HG03442 (cell line): Measurements from ENCODE around the gene BRD2.
"Not testable (repeated sequence)": the region's sequence is repeated elsewhere in the genome, so short reads cannot be mapped to it uniquely, and the experiment has no call there.

Source experiments
- ATAC-seq: cut with Tn5 transposase; IDR thresholded peaks from one replicate; pipeline ENCODE4 v1.9.1; 2021; ENCODE audit warnings: mild to moderate bottlenecking, moderate library complexity; ENCODE audit not compliant: unreplicated experiment

BRD2 gene

GRCh38 chr6:32968093-32968866, at the start of gene BRD2:
BRD2 (plus strand) TSS chr6:32968594; CDS start chr6:32972899, 4,305 bp downstream.
- peak; percentile 24 for ATAC-seq

- no peak for ATAC-seq
Observed at GRCh38 chr6:32920715-32921114, 47.7 kb upstream of the BRD2 start.

DNA sequence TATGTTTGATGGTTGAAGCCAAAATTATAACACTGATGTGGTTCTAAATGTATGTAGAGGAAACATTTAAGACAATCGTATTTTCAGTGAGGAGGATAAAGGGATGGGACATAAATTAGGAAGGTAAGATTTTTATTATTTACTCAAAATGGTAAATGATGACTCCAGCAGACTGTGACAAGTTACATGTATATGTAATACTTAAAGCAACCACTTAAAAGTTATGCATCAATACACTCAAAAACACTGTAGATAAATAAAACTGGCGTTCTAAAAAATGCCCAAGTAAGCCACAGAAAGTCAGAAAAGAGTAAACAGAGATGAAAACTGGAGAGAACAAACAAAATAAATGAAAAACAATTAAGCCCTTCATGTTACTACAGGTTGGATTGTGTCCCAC, 46.3 kb upstream of the BRD2 start:
- ATAC-seq = no peak

DNA sequence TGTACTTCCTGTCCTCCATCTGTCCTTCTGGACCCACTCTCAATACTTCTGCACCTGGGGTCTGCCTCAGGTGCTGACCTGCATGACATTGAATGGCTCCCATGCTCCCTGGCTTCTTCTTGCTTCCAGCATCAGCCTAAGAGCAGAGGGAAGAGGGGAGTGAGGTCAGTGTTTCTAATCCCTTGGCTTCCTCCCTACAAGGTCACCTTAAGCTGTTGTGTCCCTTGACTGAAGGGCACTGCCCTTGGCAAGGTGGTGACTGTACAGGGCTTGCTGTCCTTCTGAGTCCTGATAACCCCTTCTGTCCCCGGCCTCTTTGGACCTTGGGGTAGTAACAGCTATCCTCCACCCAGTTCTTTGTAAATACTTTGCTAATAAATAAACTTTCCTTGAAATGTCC, 37.2 kb upstream of the BRD2 start:
- no peak for ATAC-seq

DNA sequence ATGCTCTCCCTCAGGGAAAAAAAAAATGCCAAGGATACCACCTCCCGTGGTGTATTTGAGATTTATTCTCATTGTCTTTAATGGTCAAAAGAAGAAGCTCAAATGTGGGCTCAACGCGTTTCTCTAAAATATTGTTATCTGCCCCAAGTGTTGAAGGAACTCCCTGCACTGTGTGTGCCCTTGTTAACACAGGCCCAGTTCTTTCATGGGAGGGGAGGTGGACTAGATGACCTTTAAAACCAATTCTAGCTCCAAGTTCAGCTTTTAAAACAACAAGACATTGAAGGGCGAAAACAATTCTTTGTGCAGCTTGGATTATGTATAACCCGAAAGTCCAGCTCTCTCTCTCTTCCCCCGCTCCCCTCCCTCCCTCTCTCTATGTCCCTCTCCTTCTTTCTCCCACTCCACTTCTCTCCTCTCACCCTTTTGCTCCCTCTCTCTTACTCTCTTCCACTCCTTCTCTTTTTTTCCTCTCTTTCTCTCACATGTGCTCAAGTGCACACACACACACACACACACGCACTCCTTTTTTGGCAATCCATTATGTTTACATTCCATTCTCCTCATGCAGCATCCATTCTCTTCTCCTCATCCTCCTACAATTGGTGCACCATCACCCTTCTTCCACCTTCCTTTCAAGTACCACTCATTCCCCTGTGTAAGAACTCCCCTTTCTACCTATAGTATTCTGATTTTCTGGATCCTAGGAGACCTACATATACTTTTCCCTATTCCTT, 36.1 kb upstream of the BRD2 start:
- no peak for ATAC-seq

DNA sequence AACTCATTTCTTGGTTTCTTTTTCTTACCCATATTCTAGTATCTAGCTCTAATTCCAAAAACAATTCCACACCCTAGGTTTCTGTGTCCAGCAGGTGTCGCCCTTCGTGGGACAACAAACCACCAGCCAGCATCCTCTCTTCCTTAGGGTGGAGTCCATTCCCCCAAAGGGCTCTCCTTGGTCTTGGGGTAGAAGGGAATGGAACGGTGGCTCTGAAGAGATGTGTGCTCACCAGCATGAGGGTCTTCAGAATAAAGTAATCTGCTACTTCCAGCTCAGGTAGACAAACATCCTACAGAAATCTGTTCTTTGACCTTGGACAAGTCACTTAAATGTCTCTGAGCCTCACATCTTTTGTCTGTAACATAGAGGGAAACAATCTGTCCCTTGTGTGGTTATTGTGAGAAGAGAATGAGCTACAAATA, 34.7 kb upstream of the BRD2 start:
- no peak for ATAC-seq

DNA sequence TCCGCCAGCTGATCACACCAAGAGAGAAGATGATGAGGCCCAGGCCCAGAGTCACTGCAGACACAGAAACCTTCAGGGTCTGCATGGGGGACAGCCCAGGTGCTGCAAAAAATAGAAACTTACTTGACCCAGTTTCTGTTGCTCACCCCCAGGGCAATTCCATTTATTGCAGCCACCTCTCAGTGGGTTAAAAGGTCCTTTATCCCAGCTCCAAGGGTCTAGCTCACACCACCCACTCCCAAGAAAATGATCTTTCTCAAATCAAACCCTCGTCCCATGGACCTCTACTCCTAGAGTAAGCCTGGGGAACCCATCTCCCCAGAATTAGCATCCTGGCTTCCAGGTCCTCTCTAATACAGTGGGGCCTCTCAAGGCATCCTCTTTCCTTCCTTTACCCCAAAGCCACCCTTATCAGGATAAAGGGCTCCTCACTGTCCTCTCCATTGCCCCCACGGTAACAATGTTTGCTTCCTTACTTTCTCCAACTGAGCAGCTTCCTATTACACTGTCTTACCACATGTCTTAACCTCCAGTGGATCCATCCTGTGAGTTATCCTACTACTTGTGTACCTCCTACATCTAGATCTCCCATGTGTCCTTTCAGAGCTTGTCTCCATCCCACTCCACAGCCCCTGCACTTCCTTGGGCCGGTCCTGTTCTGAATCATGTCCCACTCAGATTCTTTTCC, 32.7 kb upstream of the BRD2 start:
- no peak for ATAC-seq

DNA sequence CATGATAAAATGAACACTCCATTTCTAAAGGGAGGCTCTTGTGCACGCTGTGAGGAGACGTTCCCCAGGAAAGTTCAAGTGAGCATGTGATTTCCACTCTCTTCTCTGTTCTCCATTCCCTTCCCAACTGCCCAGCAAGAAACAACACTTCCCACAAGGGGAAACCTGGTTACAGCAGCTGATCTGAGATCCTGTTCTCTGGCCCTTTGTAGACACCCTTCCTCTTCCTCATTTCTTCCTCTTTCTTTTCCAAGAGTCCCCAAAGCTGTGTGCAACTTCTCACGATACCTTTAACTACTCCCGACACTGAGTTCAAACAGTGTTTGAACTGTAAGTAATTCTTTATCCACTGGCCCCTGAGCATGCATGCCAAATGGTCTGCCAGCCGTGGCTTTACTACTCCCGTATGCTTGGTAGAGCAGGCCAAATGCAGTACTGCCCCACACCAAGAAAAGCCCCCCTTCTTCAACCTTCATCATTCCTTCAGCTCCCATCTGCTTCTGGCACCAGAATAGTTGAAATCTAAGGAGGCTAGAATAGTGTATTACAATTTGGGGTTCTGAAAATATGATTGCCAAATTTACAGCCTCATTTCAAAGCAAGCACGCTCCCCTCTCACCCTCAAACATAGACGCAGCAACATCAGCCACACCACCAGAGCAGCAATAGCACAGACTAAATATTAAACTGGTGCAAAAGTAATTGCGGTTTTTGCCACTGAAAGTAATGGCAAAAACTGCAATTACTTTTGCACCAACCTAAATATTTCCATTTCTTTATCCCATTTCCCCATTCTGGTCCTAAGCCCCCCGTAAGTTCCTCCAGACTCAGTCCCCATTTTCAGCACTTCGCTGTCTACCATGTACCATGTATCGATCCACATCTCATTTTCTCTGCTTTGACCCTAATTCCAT, 31.9 kb upstream of the BRD2 start:
- no peak for ATAC-seq

DNA sequence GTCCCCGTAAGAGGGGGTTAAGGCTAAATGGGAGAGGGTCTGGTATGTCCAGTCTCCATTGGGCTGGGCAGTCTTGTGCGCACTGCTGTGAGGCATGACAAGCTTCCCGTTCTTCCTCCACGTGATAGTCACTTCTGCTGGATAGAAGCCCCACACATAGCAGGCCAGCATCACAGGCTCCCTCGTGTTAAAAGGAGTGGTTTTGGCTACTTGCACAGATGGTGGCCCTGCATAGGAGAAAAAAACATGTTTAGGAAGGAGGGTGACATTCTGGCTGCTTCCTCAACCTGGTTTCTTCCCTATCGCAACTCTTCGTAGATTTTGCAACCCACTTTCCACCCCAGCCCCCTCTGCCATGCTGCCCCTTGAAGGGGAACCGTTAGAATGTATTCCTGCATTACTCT, 31.2 kb upstream of the BRD2 start:
- ATAC-seq = no peak

DNA sequence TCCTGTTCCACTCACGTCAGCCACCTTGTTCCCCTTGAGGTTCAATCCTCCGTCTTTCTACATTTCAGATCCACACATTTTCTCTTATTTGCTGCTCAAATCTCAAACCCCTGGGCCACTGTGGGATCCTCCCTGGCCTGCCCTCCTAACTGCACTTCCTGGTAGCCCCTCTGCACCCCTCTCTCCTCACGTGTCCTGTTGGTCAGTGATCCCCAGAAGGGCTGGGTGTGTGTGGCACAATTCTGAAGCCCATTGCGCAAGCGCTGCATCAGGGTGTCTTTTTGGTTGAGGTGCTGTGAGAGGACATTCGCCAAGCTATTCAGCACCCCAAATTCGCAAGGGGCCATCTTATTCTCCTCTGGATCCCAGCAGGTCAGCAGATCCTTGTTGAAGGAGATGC, 29.9 kb upstream of the BRD2 start:
- no peak for ATAC-seq

GRCh38 chr6:32940656-32941213, 27.7 kb upstream of the BRD2 start, which contains the start of gene HLA-DMB:
HLA-DMB (minus strand) TSS chr6:32941028; CDS start chr6:32940807, 221 bp downstream.
- ATAC-seq = peak; percentile 60

DNA sequence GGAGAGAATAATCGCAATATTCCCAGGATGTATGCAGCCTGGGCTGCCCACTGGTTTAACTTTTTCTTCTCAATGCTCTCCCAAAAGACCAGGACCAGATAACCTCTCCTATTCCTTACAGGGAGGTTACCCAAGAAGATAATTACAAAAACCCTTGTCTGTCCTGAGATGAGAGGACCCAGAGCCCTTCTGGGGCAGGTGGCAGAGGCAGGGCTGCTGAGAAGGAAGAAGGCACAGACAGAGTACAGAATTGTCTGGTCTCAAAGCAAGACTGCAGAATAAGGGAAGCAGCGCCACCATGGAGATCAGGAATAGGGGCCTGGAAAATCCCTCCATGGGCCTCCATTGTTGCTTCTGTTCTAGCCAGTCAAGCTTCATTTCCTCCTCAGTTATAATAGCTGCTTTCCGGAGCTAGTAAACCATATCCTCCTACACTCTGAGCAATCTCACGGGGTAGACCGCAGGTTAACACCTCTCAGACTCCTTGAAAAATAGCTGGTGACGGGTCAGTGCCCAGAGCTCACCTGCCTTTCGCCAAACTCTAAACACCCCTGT, 27.1 kb upstream of the BRD2 start:
- ATAC-seq = peak; percentile 45

DNA sequence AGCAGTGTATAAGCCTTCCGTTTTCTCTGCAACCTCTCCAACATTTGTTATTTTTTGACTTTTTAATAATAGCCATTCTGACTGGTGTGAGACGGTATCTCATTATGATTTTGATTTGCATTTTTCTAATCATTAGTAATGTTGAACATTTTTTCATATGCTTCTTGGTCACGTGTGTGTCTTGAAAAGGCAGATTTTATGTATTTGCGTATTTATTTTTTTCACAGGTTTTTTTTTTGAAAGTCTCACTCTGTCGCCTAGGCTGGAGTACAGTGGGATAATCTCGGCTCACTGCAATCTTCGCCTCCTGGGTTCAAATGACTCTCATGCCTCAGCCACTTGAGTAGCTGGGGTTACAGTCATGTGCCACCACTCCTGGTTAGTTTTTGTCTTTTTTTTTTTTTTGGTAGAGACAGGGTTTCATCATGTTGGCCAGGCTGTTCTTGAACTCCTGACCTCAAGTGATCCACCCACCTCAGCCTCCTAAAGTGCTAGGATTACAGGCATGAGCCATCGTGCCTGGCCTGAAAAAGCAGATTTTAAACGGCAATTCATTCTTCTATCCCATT, 25.8 kb upstream of the BRD2 start:
- not testable (repeated sequence) for ATAC-seq

DNA sequence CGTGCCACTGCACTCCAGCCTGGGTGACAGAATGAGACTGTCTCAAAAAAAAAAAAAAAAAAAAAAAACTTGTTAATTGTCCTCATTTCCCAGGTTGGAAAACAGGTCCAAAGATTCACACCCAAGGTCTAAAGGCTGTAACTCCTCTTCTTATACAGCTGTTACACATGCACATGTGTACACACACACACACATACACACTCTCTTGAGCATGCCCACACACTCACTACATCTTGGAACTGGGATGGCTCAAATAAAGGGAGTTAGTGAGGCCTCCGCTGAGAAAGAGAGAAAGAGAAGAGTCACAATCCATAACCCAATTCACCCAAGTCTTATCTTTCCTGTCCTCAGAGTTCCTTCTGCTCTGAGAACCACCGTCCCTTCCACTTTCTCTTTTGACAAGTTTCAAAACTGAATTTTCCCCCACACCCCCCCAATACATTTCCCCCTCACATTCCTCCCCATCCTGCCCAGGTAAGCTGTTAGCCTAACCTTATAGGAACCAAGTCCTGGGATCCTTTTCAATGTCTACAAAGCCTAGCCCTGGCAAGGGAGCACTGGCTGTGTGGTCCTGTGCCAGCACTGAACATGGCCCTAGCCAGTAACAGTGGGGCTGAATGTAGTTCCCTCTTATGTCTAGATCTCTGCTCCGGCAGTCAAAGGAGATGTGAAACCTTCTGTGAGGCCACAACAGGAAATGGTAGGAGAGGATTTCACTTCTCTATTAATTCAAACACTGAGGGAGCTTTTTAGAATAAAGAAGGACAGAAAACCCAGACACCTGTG, 24.3 kb upstream of the BRD2 start:
- ATAC-seq = peak; percentile 28

GRCh38 chr6:32945108-32945760, 23.2 kb upstream of the BRD2 start:
- ATAC-seq = no peak

GRCh38 chr6:32945953-32946352, 22.4 kb upstream of the BRD2 start:
- ATAC-seq = no peak

GRCh38 chr6:32946893-32947292, 21.5 kb upstream of the BRD2 start:
- ATAC-seq = no peak
